ENCODE measurements around the gene LMOD1. TPM values are rescaled to one million over a fixed set of nuclear protein-coding genes. Genes with fewer than 3 reads are reported as not detected.
"Not testable (repeated sequence)": the region's sequence is repeated elsewhere in the genome, so short reads cannot be mapped to it uniquely, and the experiment has no call there.

Gene LMOD1
- total RNA-seq, 2 donors from 2014 or later: not detected

DNA sequence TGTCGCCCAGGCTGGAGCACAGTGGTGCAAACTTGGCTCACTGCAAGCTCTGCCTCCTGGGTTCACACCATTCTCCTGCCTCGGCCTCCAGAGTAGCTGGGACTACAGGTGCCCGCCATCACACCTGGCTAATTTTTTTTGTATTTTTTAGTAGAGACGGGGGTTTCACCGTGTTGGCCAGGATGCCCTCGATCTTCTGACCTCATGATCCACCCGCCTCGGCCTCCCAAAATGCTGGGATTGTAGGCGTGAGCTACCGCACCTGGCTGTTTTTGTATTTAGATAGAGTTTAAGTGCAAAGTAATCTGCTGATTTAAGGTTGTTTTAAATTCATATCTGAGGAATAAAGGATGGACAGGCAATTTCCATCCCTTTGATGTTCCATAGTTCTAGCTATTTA, 16.0 kb upstream of the LMOD1 start:
- H3K36me3 Mint-ChIP-seq (ENCODE audit: low read depth): peaks cover 93% of the 10 kb centered on the region
- not testable (repeated sequence) for H3K4me3 Mint-ChIP-seq; H3K27ac Mint-ChIP-seq; H3K4me1 Mint-ChIP-seq; ATAC-seq (replicated peaks); H3K9me3 Mint-ChIP-seq; H3K27me3 Mint-ChIP-seq

DNA sequence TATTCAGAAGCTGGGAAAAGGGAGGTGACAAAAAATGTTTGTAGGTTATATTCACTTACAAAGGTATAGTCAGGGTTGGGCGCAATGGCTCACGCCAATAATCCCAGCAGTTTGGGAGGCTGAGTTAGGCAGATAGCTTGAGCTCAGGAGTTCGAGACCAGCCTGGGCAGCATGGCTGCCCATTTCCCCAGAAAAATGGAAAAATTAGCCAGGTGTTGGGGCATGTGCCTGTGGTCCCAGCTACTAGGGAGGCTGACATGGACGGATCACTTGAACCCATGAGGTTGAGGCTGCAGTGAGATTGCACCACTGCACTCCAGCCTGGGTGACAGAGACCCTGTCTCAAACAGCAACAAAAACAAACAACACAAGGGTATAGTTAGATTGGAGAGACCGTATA, 12.0 kb upstream of the LMOD1 start:
- no peak overlapping the region for H3K27ac Mint-ChIP-seq
- H3K36me3 Mint-ChIP-seq (ENCODE audit: low read depth): peaks cover 84% of the 10 kb centered on the region
- no peaks in the 10 kb centered on the region for H3K27me3 Mint-ChIP-seq
- ATAC-seq (replicated peaks): no peak
- H3K4me3 Mint-ChIP-seq: no peak overlapping the region
- H3K4me1 Mint-ChIP-seq: peaks cover 5% of the 10 kb centered on the region
- H3K9me3 Mint-ChIP-seq: no peaks in the 10 kb centered on the region

DNA sequence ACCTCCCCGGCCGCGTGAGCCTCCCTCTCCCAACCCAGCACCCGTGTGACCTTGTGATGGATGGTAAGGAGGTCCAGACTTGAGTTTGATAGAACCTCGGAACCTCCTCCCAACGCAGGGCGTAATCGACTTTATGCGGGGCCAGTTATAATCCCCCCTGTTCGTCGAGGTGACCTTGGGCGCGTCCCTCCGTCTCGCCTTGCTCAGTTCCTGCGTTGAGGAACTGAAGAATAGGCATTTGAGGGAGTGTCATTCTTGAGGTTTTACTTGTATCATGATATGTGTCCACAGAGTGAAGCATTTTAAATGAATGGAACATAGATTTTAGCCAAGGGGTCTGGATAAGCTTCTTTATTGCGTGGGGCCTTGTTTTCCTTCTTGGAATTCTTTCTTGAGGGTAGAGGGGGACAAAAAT, 9.4 kb upstream of the LMOD1 start:
- no peaks in the 10 kb centered on the region for H3K27me3 Mint-ChIP-seq
- H3K4me1 Mint-ChIP-seq: peaks cover 5% of the 10 kb centered on the region
- peaks cover 58% of the 10 kb centered on the region for H3K36me3 Mint-ChIP-seq (ENCODE audit: low read depth)
- peak overlapping the region; percentile 98 for H3K4me3 Mint-ChIP-seq
- peak; percentile 56 for ATAC-seq (replicated peaks)
- H3K9me3 Mint-ChIP-seq: no peaks in the 10 kb centered on the region
- H3K27ac Mint-ChIP-seq: peak overlapping the region; percentile 96

DNA sequence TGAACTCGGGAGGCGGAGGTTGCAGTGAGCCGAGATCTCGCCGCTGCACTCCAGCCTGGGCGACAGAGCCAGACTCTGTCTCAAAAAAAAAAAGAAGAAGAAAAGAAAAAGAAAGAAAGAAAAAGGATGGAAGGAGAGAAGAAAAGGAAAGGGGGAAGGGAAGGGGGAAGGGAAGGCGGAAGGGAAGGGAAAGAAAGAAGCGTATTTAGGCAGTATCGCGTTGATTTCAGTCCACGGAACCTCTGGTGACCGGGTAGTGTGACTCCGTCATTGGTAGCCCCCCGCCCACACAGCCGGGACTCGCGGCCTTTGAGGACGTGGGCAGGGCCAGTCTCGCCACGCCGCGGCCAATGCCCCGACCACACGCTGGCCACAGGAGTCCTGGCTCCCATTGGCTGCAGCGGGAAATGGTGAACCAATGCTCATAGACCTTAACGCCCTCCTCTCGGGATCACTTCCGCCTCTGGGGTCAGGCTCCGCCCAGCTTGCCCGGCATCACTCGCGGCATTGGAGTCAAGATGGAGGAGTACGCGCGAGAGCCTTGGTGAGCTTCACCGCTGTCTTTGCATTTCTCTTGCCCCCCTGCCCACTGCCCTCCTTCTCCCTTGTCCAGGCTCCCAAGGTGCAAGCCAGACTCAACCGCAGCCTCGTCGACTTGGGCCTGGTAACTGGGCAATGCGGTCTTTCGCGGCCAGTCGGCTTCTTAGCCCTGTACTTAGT, 8.8 kb upstream of the LMOD1 start, which contains the start of gene TIMM17A:
TSS of gene TIMM17A (plus strand) at position 495 of the 720 bp plus-strand sequence. CDS start at position 519, 24 bp downstream.
- peak within 1 kb of the TSS; percentile 96 for H3K27ac Mint-ChIP-seq
- ATAC-seq (replicated peaks): peak; percentile 100
- no peaks in the 10 kb centered on the region for H3K9me3 Mint-ChIP-seq
- H3K36me3 Mint-ChIP-seq (ENCODE audit: low read depth): peaks cover 52% of the 10 kb centered on the region
- peaks cover 5% of the 10 kb centered on the region for H3K4me1 Mint-ChIP-seq
- H3K4me3 Mint-ChIP-seq: peak within 1 kb of the TSS; percentile 98
- H3K27me3 Mint-ChIP-seq: no peaks in the 10 kb centered on the region

DNA sequence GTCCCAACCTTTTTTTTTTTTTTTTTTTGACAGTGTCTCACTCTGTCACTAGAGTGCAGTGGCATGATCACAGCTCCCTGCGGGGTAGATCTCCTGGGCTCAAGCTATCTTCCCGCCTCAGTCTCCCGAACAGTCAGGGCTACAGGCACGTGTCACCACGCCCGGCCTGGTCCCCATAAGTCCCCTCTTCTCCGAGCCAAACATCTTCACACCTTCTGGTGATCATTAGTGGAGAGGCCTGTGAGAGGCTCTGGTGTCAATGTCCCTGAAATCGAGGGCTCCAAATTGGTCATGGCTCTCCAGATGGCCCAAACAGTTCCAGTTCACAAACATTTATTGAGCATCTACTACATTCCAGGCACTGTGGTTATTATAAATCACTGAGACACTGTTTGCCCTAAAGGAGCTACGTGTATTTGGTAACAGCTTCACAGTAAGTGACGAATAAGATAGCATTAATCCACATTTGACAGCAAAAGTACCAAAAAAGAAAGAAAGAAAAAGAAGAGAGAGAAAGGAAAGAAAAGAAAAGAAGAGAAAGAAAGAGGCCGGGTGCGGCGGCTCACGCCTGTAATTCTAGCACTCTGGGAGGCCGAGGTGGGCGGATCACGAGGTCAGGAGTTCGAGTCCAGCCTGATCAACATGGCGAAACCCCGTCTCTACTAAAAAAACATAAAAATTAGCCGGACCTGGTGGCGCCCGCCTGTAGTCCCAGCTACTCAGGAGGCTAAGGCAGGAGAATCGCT, 8.1 kb upstream of the LMOD1 start:
- H3K9me3 Mint-ChIP-seq: no peaks in the 10 kb centered on the region
- H3K27ac Mint-ChIP-seq: peak overlapping the region; percentile 96
- peaks cover 47% of the 10 kb centered on the region for H3K36me3 Mint-ChIP-seq (ENCODE audit: low read depth)
- no peak for ATAC-seq (replicated peaks)
- H3K4me1 Mint-ChIP-seq: peaks cover 5% of the 10 kb centered on the region
- peak overlapping the region; percentile 98 for H3K4me3 Mint-ChIP-seq
- no peaks in the 10 kb centered on the region for H3K27me3 Mint-ChIP-seq

DNA sequence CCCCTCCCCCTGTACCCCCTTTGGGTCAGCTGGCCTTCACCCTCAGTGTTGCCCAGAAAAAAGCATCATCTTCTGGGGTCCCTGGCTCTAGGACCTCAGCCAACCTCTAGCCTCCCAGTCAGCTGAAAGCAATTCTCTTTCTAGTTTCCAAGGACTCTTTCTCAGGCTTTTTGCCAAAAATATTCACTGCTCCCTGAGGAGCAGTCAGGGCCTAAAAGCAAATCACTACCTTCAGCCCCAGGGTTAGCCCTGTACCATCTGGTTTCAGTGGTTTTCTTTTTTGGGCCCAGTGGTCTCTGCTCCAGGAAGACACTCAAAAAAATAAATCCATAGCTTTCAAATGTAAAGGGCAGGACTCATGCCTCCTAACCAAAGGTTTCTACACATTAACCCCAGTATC, 3.1 kb upstream of the LMOD1 start:
- Mint-ChIP-seq H3K27ac (no peak overlapping the region), H3K4me1 (peaks cover 2% of the 10 kb centered on the region), H3K4me3 (no peak overlapping the region), H3K27me3 (peaks cover 38% of the 10 kb centered on the region), H3K36me3 (ENCODE audit: low read depth) (peaks cover 2% of the 10 kb centered on the region), H3K9me3 (no peaks in the 10 kb centered on the region)
- no peak for ATAC-seq (replicated peaks)

DNA sequence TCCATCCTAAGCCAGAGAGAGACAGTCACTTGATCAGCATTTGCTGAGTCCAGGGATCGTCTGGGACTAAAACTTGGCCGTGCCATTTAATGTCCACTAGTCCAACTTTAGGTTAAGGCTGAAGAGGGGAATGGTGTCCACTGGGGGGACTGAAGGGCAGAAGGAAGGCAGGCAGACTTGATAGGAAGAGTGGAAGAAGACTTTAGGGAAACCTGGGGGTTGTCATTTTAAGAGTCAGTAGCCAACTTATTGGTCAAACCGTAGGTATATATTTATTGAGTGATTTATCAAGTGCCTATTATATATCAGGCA, 1.3 kb upstream of the LMOD1 start:
- H3K4me3 Mint-ChIP-seq: no peak overlapping the region
- no peaks in the 10 kb centered on the region for H3K4me1 Mint-ChIP-seq
- H3K9me3 Mint-ChIP-seq: no peaks in the 10 kb centered on the region
- H3K36me3 Mint-ChIP-seq (ENCODE audit: low read depth): no peaks in the 10 kb centered on the region
- no peak overlapping the region for H3K27ac Mint-ChIP-seq
- ATAC-seq (replicated peaks): no peak
- peaks cover 45% of the 10 kb centered on the region for H3K27me3 Mint-ChIP-seq

DNA sequence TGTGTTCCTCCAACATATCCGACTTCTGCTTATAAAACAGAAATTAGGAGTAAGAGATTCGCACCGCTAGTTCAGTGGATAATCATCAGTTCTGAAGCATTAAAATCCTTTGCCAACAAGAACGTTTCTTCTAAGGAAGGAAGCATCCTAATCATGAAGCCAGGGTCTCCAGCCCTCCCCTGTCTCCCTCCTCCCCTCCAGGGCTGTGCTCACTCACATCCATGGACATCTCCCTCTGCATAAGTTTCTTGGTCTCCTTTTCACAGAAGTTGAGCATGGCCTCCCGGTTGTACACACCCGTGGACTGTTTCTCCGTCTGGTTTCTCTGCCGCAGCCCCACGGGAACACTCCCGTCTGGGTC, 505 bp downstream of the LMOD1 start:
- no peaks in the 10 kb centered on the region for H3K4me1 Mint-ChIP-seq
- H3K27me3 Mint-ChIP-seq: peaks cover 45% of the 10 kb centered on the region
- ATAC-seq (replicated peaks): no peak
- no peak overlapping the region for H3K27ac Mint-ChIP-seq
- no peaks in the 10 kb centered on the region for H3K9me3 Mint-ChIP-seq
- no peaks in the 10 kb centered on the region for H3K36me3 Mint-ChIP-seq (ENCODE audit: low read depth)
- H3K4me3 Mint-ChIP-seq: no peak overlapping the region

DNA sequence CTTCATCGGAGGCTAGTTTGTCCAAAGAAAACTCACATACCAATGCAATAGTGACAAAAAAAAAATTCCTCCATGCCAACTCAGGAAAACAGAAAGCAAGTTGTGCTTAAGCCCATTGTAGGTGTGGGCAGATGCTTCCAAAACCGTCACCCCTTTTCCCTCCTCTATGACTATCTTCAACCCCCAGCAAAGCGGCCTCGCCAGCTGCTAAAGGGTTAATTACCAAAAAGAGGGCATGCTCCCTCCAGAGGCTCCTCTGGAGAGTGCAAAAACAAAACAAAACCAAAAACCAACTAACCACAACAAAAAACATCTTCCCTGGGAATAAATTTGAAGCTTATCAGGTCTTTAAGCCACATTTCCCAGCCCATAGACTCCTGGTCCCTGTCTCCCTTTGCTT, 1.2 kb downstream of the LMOD1 start:
- Mint-ChIP-seq H3K27me3 (peaks cover 45% of the 10 kb centered on the region), H3K27ac (no peak overlapping the region), H3K4me3 (no peak overlapping the region), H3K4me1 (no peaks in the 10 kb centered on the region), H3K36me3 (ENCODE audit: low read depth) (no peaks in the 10 kb centered on the region), H3K9me3 (no peaks in the 10 kb centered on the region)
- ATAC-seq (replicated peaks): no peak

DNA sequence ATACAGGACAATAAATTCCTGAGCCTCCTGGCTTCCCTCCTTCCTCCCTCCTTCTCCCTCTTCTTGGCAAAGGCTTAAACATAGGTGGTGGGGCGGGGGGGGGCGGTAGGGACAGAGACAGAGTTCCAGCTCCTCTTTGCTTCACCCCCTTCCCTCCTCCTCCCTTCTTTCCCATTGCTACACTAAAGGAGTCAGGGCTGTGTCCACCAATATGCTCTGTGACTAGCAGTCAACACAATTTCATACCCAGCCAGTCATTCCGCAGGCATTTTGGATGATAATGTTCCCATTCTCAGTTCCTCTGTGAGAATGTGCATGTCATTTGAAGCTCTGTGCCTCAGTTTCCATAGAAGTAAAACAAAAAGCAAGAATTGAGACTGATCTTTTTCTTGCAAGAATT, 1.7 kb downstream of the LMOD1 start:
- H3K9me3 Mint-ChIP-seq: no peaks in the 10 kb centered on the region
- no peaks in the 10 kb centered on the region for H3K36me3 Mint-ChIP-seq (ENCODE audit: low read depth)
- H3K4me3 Mint-ChIP-seq: no peak overlapping the region
- peaks cover 46% of the 10 kb centered on the region for H3K27me3 Mint-ChIP-seq
- H3K4me1 Mint-ChIP-seq: no peaks in the 10 kb centered on the region
- no peak for ATAC-seq (replicated peaks)
- no peak overlapping the region for H3K27ac Mint-ChIP-seq

DNA sequence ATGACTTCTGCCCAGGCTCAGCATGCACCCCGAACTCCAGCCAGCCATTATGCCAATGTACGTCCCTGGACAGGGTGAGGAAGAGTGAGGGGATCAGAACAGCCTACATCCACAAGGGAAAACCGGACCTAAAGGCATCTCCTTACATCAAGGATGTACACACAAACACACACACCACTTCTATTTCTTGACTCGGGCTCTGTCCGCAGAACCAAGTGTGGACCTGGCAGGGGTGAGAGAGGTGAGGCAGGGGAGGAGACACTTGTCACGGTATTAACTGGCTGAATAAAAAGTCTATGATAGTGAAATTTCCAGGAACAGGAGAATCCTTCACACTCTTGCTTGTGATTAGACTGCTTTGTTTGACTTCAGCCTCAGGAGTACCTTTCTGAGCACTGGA, 2.3 kb downstream of the LMOD1 start:
- Mint-ChIP-seq H3K36me3 (ENCODE audit: low read depth) (no peaks in the 10 kb centered on the region), H3K4me1 (no peaks in the 10 kb centered on the region), H3K9me3 (no peaks in the 10 kb centered on the region), H3K27me3 (peaks cover 47% of the 10 kb centered on the region), H3K4me3 (no peak overlapping the region), H3K27ac (no peak overlapping the region)
- no peak for ATAC-seq (replicated peaks)

DNA sequence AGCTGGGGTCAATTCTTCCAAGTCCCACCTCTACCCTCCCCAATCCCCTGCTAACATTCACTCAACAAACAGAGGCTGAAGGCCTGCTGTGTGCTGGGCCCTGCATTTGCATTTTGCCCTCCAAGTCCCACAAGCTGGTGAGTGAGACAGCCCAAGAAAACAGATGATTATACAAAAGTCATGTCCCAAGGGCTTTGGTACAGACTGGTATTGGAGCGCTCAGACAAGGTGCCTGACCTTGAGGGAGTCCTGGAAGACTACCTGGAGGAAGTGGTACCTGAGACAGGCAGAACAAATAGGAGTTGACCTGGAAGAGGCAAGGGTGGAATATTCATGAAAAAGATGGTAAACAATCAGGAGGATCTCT, 4.2 kb downstream of the LMOD1 start:
- no peaks in the 10 kb centered on the region for H3K4me1 Mint-ChIP-seq
- no peak overlapping the region for H3K27ac Mint-ChIP-seq
- H3K36me3 Mint-ChIP-seq (ENCODE audit: low read depth): no peaks in the 10 kb centered on the region
- no peak for ATAC-seq (replicated peaks)
- no peaks in the 10 kb centered on the region for H3K9me3 Mint-ChIP-seq
- H3K27me3 Mint-ChIP-seq: peaks cover 37% of the 10 kb centered on the region
- no peak overlapping the region for H3K4me3 Mint-ChIP-seq

DNA sequence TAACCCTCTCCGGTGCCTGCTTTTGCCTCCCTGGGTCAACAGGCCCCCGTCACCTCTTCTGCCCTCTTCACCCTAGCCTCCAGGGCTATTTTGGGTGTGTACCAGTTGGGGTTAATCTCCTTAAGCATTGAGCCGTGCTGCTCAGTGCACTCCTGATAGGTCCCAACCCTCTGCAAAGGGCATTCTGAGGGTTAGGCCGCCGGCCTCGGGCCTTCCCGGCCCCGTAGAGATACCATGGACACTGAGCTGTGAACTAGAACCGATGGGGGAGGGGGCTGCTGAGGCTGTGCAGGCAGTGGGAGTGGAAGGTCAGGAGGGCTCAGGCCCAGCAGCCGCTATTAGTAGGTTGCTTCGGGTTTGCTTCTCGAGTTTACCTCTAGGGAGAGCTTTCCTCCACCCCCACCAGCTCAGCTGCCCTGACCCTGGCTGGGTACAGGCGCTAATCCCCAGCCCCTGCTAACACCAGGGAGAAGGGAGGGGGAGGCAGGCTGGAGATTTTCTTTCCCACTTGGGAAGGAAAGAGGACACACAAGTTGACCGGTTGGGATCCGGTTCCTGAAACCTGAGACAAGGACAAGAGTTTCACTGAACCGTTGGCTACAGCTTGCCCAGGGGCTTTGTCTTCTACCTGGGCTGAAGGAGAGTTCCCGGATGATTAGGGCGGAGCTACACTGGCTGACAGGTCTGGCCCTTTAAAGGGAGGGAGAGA, 4.8 kb downstream of the LMOD1 start:
- no peak overlapping the region for H3K27ac Mint-ChIP-seq
- peaks cover 32% of the 10 kb centered on the region for H3K27me3 Mint-ChIP-seq
- no peak for ATAC-seq (replicated peaks)
- H3K4me3 Mint-ChIP-seq: no peak overlapping the region
- H3K4me1 Mint-ChIP-seq: no peaks in the 10 kb centered on the region
- no peaks in the 10 kb centered on the region for H3K36me3 Mint-ChIP-seq (ENCODE audit: low read depth)
- no peaks in the 10 kb centered on the region for H3K9me3 Mint-ChIP-seq

DNA sequence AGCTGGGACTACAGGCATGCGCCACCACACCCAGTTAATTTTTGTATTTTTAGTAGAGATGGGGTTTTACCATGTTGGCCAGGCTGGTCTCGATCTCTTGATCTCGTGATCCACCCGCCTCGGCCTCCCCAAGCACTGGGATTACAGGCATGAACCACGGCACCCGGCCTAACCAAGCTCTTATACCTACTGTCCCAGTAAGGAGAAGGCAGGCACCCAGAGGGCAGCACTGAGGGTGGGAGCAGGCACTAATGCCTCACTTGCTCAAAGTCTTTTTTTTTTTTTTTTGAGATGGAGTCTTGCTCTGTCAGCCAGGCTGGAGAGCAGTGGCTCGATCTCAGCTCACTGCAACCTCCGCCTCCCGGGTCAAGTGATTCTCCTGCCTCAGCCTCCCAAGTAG, 6.0 kb downstream of the LMOD1 start:
- not testable (repeated sequence) for H3K4me3 Mint-ChIP-seq; H3K9me3 Mint-ChIP-seq; H3K27ac Mint-ChIP-seq; H3K36me3 Mint-ChIP-seq (ENCODE audit: low read depth); ATAC-seq (replicated peaks); H3K4me1 Mint-ChIP-seq
- H3K27me3 Mint-ChIP-seq: peaks cover 22% of the 10 kb centered on the region

DNA sequence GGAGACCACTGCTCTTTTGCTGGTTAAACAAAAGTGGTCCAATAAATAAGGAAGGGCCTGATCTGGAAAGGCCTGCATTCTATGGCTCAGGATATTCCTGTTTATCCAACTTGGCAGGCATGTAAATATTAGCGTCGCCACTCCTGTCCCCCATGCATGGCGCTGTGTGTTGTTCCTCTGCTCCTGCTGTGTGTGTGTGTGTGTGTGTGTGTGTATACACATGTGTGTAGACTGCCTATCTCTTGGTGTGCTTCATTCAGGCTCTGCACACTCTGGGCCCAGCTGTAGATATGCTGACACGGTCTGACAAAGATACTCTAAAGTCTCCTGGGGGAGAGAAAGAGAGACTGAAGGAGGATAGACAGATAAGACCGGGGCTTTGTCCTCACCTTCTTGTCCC, 6.8 kb downstream of the LMOD1 start:
- no peak overlapping the region for H3K4me3 Mint-ChIP-seq
- no peak for ATAC-seq (replicated peaks)
- H3K36me3 Mint-ChIP-seq (ENCODE audit: low read depth): no peaks in the 10 kb centered on the region
- peaks cover 15% of the 10 kb centered on the region for H3K27me3 Mint-ChIP-seq
- H3K4me1 Mint-ChIP-seq: no peaks in the 10 kb centered on the region
- H3K27ac Mint-ChIP-seq: no peak overlapping the region
- no peaks in the 10 kb centered on the region for H3K9me3 Mint-ChIP-seq

Measured in activated T-helper 17 cell treated with anti-CD3 and anti-CD28 coated beads, Interleukin-2, amount 50 U/mL, for 72 hours (primary cell).